Caco-2 (cell line): Measurements from ENCODE around the gene SREBF1. TPM values are rescaled to one million over a fixed set of nuclear protein-coding genes. Genes with fewer than 3 reads are reported as not detected.

ENCODE experiments used
- BruUV-seq: library from RNA; stranded (reverse); fragments of 400-500 nt; replicated peaks from 2 replicates; lab custom pipeline; 2021; lab: Mats Ljungman, UMichigan
- CTCF ChIA-PET: fragments of 300-600 bp; sonication (Branson Sonifier 250); formaldehyde crosslinking; loops from one replicate; lab custom pipeline; 2022; ENCODE audit warnings: antibody characterized with exemption; lab: Charles Lee
- POLR2A ChIA-PET: fragments of 300-600 bp; sonication (Branson Sonifier 250); formaldehyde crosslinking; loops from one replicate; lab custom pipeline; 2022; ENCODE audit warnings: antibody characterized with exemption; lab: Charles Lee
- DNase-seq, 2 experiments: peaks; one replicate each; pipeline versions ENCODE4 v3.0.0 to v3.0.0-alpha.2; 2020 to 2022
- H3K27me3 ChIP-seq: replicated peaks from 2 replicates; pipeline ENCODE4 v1.6.0; 2011; ENCODE audit warnings: low read length; ENCODE audit not compliant: control insufficient read depth, insufficient read depth
- H3K36me3 ChIP-seq: 2 replicates; pipeline ENCODE4 v1.5.1; 2011; ENCODE audit warnings: low read length; ENCODE audit not compliant: control insufficient read depth, insufficient read depth
- H3K4me1 ChIP-seq: fragments of 250-450 bp; sonication (Bioruptor Pico); 2 replicates; pipeline ENCODE4 v1.5.1; 2020; ENCODE audit warnings: mild to moderate bottlenecking
- H3K4me3 ChIP-seq: 2 replicates; pipeline ENCODE4 v1.5.1; 2011; ENCODE audit warnings: low read depth, mild to moderate bottlenecking, control low read depth, low read length
- H3K9me3 ChIP-seq: fragments of 250-450 bp; sonication (Bioruptor Pico); 2 replicates; pipeline ENCODE4 v1.5.1; 2020; ENCODE audit warnings: mild to moderate bottlenecking, moderate library complexity
- H3K27ac Mint-ChIP-seq: one replicate; pipeline ENCODE4 v1.8.0; 2022; ENCODE audit warnings: mixed read lengths; ENCODE audit not compliant: unreplicated experiment
- H3K27me3 Mint-ChIP-seq: one replicate; pipeline ENCODE4 v1.8.0; 2022; ENCODE audit warnings: mixed read lengths; ENCODE audit not compliant: insufficient read depth, unreplicated experiment
- H3K36me3 Mint-ChIP-seq: one replicate; pipeline ENCODE4 v1.8.0; 2022; ENCODE audit warnings: mild to moderate bottlenecking, mixed read lengths; ENCODE audit not compliant: insufficient read depth, unreplicated experiment
- H3K4me1 Mint-ChIP-seq: one replicate; pipeline ENCODE4 v1.8.0; 2022; ENCODE audit warnings: low read depth, mixed read lengths; ENCODE audit not compliant: unreplicated experiment
- H3K4me3 Mint-ChIP-seq: one replicate; pipeline ENCODE4 v1.8.0; 2022; ENCODE audit warnings: mild to moderate bottlenecking, moderate library complexity, mixed read lengths; ENCODE audit not compliant: unreplicated experiment
- H3K9me3 Mint-ChIP-seq: one replicate; pipeline ENCODE4 v1.8.0; 2022; ENCODE audit warnings: mixed read lengths; ENCODE audit not compliant: unreplicated experiment
- CTCF ChIP-seq, 2 experiments: fragments of 200-600 bp in 1 of 2; IDR thresholded peaks; 1 replicate in 1 of 2; 2 replicates in 1 of 2; pipeline versions ENCODE4 v1.5.1 to v1.8.0; 2011 to 2022; ENCODE audit warnings: antibody characterized with exemption in 1 of 2, control low read depth in 1 of 2, inconsistent platforms in 1 of 2, low read depth in 1 of 2, low read length in 1 of 2, mild to moderate bottlenecking in 1 of 2, moderate library complexity in 1 of 2; ENCODE audit not compliant: insufficient read depth in 1 of 2, severe bottlenecking in 1 of 2, unreplicated experiment in 1 of 2
- intact Hi-C: fragments of 100-400 bp; cut with micrococcal nuclease; formaldehyde crosslinking; loops from one replicate; pipeline ENCODE4 v1.10.0; 2022; ENCODE audit not compliant: unreplicated experiment
- total RNA-seq: library from RNA; stranded (reverse); gene quantifications from 2 replicates; pipeline ENCODE4 v1.2.3, GENCODE V29; 2022

The SREBF1 gene
- total RNA-seq, 1 experiment from 2014 or later, result 118 TPM

GRCh38 chr17:17787568-17787967 is 49.2 kb downstream of the SREBF1 start:
- Mint-ChIP-seq H3K27ac (no peak overlapping the region), H3K4me1 (peaks cover 36% of the 10 kb centered on the region), H3K36me3 (peaks cover 16% of the 10 kb centered on the region), H3K27me3 (no peaks in the 10 kb centered on the region), H3K4me3 (no peak overlapping the region), H3K9me3 (no peaks in the 10 kb centered on the region)
- no peak for DNase-seq
- Histone ChIP-seq H3K4me3 (no peak overlapping the region), H3K9me3 (no peaks in the 10 kb centered on the region), H3K4me1 (peaks cover 27% of the 10 kb centered on the region), H3K36me3 (no peaks in the 10 kb centered on the region), H3K27me3 (no peaks in the 10 kb centered on the region)
- no peak for TF ChIP-seq CTCF (IDR thresholded peaks at IDR 0.05; ENCODE audit: insufficient read depth in 1 of 2, low read depth in 1 of 2, low read length in 1 of 2, severe bottlenecking in 1 of 2, unreplicated experiment in 1 of 2)
- CTCF ChIA-PET, result no interaction called here
- intact Hi-C loops, result no loop called here
- POLR2A ChIA-PET, result no interaction called here
- no TSS peak for BruUV-seq

- H3K9me3 ChIP-seq, result no peaks in the 10 kb centered on the region
- no peak for TF ChIP-seq CTCF (IDR thresholded peaks at IDR 0.05; ENCODE audit: insufficient read depth in 1 of 2, low read depth in 1 of 2, low read length in 1 of 2, severe bottlenecking in 1 of 2, unreplicated experiment in 1 of 2)
- ChIA-PET CTCF (no interaction called here), POLR2A (no interaction called here)
- H3K4me1 ChIP-seq, result peaks cover 28% of the 10 kb centered on the region
- no peaks in the 10 kb centered on the region for H3K36me3 ChIP-seq
- Mint-ChIP-seq H3K9me3 (no peaks in the 10 kb centered on the region), H3K36me3 (peaks cover 16% of the 10 kb centered on the region), H3K4me3 (no peak overlapping the region), H3K27me3 (no peaks in the 10 kb centered on the region), H3K4me1 (peaks cover 36% of the 10 kb centered on the region), H3K27ac (no peak overlapping the region)
- no peak for DNase-seq
- intact Hi-C loops, result no loop called here
- no peak overlapping the region for H3K4me3 ChIP-seq
- no TSS peak for BruUV-seq
- H3K27me3 ChIP-seq, result no peaks in the 10 kb centered on the region
Observed at GRCh38 chr17:17786998-17787397, 49.8 kb downstream of the SREBF1 start.

DNA sequence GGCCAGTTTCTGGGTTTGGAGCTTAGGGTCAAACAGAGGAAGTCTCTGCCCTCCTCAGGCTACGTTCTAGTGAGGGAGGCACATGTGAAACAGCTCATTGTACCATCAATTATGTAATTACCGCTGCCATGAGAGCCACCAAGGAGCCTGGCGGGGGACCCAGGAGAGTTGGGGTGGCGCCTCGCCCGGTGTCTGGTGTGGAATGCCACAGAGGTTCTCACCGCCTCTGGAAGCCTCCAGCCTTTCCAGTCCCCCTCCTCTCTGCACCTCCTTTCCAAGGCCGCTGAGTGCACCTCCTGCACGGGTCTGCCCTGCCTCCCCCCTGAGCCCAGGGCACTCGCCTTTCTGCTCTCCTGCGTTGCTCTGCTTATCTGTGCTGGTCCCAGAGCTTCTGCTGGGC is 51.4 kb downstream of the SREBF1 start:
- ChIA-PET CTCF (interaction anchor here (0.5 kb wide), 1 partner anchor 299 kb away, joined by 4 read pairs; no protein-coding TSS in a partner anchor), POLR2A (no interaction called here)
- H3K27ac Mint-ChIP-seq, result peak overlapping the region; percentile 55
- intact Hi-C loops, result no loop called here
- peaks cover 48% of the 10 kb centered on the region for H3K4me1 Mint-ChIP-seq
- no peaks in the 10 kb centered on the region for H3K27me3 ChIP-seq
- peak overlapping the region; percentile 37 for H3K4me3 Mint-ChIP-seq
- peaks cover 43% of the 10 kb centered on the region for H3K4me1 ChIP-seq
- no TSS peak for BruUV-seq
- DNase-seq, result no peak
- no peaks in the 10 kb centered on the region for H3K9me3 Mint-ChIP-seq
- no peak overlapping the region for H3K4me3 ChIP-seq
- H3K36me3 ChIP-seq, result no peaks in the 10 kb centered on the region
- peaks cover 23% of the 10 kb centered on the region for H3K36me3 Mint-ChIP-seq
- no peaks in the 10 kb centered on the region for H3K9me3 ChIP-seq
- TF ChIP-seq CTCF (IDR thresholded peaks at IDR 0.05; ENCODE audit: insufficient read depth in 1 of 2, low read depth in 1 of 2, low read length in 1 of 2, severe bottlenecking in 1 of 2, unreplicated experiment in 1 of 2), result no peak
- H3K27me3 Mint-ChIP-seq, result no peaks in the 10 kb centered on the region
